ENCODE results near the gene VAV2. TPM values are rescaled to one million over a fixed set of nuclear protein-coding genes. Genes with fewer than 3 reads are reported as not detected.

Gene VAV2
- total and polyA plus RNA-seq, 2 of the 4 experiments (the other 2 are of a cell fraction): 10.8 to 13.4 TPM

DNA sequence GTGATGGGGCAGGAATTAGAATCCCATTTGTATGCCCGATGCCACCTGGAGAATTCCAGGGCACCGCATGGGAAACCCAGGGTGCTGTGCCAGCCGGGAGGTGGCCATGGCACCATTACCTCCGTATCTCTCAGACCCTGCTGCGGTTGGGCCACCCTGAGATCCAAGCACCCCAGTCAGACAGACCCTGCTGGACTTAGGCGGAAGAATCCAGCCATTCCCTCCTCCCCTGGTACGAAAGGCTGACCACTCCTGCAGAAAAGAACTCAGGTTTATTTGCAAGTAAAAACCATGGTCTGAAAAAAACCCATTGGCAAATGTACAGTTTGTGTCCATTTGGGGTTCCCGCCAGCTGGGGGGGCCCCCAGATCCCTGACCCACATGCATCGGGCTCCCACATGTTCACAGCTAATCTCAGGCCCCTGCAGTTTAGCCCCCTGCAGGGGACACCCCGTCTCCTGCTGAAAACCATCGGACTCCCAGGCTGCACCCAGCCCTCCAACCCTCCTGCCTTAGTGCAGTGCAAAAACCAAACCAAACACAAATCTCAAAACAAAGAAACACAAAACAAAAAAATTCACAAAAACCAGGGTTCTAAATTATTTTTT, 230.4 kb downstream of the VAV2 start:
- Histone ChIP-seq H4K5ac (ENCODE audit: low read depth, low read length) (no peak overlapping the region), H4K20me1 (ENCODE audit: insufficient read depth, low read length) (no peaks in the 10 kb centered on the region), H3K4me1 (ENCODE audit: control insufficient read depth, insufficient read depth, low read length) (peaks cover 3% of the 10 kb centered on the region), H2BK20ac (ENCODE audit: low read depth, low read length) (no peak overlapping the region), H2BK120ac (ENCODE audit: low read depth, low read length) (no peak overlapping the region), H3K9me1 (ENCODE audit: insufficient read depth, low read length) (peaks cover 7% of the 10 kb centered on the region), H2BK5ac (ENCODE audit: low read depth, low read length, poor library complexity, severe bottlenecking) (no peak overlapping the region), H3K27ac (ENCODE audit: insufficient read depth, low read length) (no peak overlapping the region), H2BK15ac (ENCODE audit: low read depth, low read length) (no peak overlapping the region), H2AK5ac (ENCODE audit: low read depth, low read length) (no peak overlapping the region), H3K18ac (ENCODE audit: low read depth, low read length) (no peak overlapping the region), H3K23ac (ENCODE audit: low read depth, low read length) (no peak overlapping the region), H4K91ac (ENCODE audit: insufficient read depth, low read depth, low read length) (no peak overlapping the region), H3K9me3 (ENCODE audit: control insufficient read depth, insufficient read depth, low read length) (no peaks in the 10 kb centered on the region), H3K27me3 (ENCODE audit: control insufficient read depth, insufficient read depth, low read length) (no peaks in the 10 kb centered on the region), H4K8ac (ENCODE audit: low read depth in 2 of 2, low read length in 2 of 2) (no peak overlapping the region), H3K56ac (ENCODE audit: extremely low read depth, insufficient read depth, low read length) (no peak overlapping the region), H3K4ac (ENCODE audit: low read depth, low read length) (no peak overlapping the region), H3K36me3 (ENCODE audit: control insufficient read depth, insufficient read depth, low read length) (peaks cover 9% of the 10 kb centered on the region; the same call in 1 of the 2 replicates), H3K14ac (replicated peaks; ENCODE audit: low read depth, low read length) (no peak overlapping the region), H3K9ac (ENCODE audit: low read depth, low read length) (no peak overlapping the region), H3K79me1 (ENCODE audit: low read depth in 1 of 2, low read length in 2 of 2) (0 out of 4 replicates have a peak, but pooled peaks cover 0 to 3% of the 10 kb centered on the region in 2 experiments), H3K4me3 (ENCODE audit: insufficient read depth, low read depth, low read length) (no peak overlapping the region), H2AK9ac (replicated peaks; ENCODE audit: low read depth, low read length, poor library complexity) (no peak overlapping the region), H3K4me2 (ENCODE audit: low read depth, low read length) (no peak overlapping the region), H2AFZ (replicated peaks; ENCODE audit: low read length, poor library complexity) (no peak overlapping the region)
- ChIA-PET CTCF (no interaction called here), POLR2A (ENCODE audit: unreplicated experiment) (no interaction called here)
- dilution Hi-C loops (cut with HindIII; ENCODE audit: low sequenced_read_pairs, unreplicated experiment): no loop called here
- TF ChIP-seq, protein P1, sequence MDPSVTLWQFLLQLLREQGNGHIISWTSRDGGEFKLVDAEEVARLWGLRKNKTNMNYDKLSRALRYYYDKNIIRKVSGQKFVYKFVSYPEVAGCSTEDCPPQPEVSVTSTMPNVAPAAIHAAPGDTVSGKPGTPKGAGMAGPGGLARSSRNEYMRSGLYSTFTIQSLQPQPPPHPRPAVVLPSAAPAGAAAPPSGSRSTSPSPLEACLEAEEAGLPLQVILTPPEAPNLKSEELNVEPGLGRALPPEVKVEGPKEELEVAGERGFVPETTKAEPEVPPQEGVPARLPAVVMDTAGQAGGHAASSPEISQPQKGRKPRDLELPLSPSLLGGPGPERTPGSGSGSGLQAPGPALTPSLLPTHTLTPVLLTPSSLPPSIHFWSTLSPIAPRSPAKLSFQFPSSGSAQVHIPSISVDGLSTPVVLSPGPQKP (IDR thresholded peaks at IDR 0.05; ENCODE audit: borderline replicate concordance, low read depth, low read length): no peak
- TF ChIP-seq NFE2L2 (IDR thresholded peaks at IDR 0.05; ENCODE audit: low read depth, low read length): no peak
- no peak for TF ChIP-seq MAZ (IDR thresholded peaks at IDR 0.05; ENCODE audit: borderline replicate concordance, low read depth, low read length)
- TF ChIP-seq, protein P2, sequence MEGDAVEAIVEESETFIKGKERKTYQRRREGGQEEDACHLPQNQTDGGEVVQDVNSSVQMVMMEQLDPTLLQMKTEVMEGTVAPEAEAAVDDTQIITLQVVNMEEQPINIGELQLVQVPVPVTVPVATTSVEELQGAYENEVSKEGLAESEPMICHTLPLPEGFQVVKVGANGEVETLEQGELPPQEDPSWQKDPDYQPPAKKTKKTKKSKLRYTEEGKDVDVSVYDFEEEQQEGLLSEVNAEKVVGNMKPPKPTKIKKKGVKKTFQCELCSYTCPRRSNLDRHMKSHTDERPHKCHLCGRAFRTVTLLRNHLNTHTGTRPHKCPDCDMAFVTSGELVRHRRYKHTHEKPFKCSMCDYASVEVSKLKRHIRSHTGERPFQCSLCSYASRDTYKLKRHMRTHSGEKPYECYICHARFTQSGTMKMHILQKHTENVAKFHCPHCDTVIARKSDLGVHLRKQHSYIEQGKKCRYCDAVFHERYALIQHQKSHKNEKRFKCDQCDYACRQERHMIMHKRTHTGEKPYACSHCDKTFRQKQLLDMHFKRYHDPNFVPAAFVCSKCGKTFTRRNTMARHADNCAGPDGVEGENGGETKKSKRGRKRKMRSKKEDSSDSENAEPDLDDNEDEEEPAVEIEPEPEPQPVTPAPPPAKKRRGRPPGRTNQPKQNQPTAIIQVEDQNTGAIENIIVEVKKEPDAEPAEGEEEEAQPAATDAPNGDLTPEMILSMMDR (conservative IDR thresholded peaks at IDR 0.05; ENCODE audit: low read depth, low read length): no peak
- TF ChIP-seq POLR2A (IDR thresholded peaks at IDR 0.05; ENCODE audit: low read depth, low read length): no peak
- no peak for TF ChIP-seq BHLHE40 (IDR thresholded peaks at IDR 0.05; ENCODE audit: low read depth, low read length)
- TF ChIP-seq RAD21 (IDR thresholded peaks at IDR 0.05; ENCODE audit: low read length): no peak
- TF ChIP-seq SMC3 (IDR thresholded peaks at IDR 0.05; ENCODE audit: low read depth, low read length): no peak
- no peak for TF ChIP-seq CEBPB (IDR thresholded peaks at IDR 0.05; ENCODE audit: low read depth, low read length)
- no peak for TF ChIP-seq FOS (IDR thresholded peaks at IDR 0.05; ENCODE audit: low read depth, low read length)
- no peak for TF ChIP-seq MXI1 (IDR thresholded peaks at IDR 0.05; ENCODE audit: borderline replicate concordance, low read depth, low read length)
- TF ChIP-seq RCOR1 (IDR thresholded peaks at IDR 0.05; ENCODE audit: insufficient replicate concordance, low read length): no peak
- TF ChIP-seq CHD1 (IDR thresholded peaks at IDR 0.05; ENCODE audit: low read depth, low read length): no peak
- no peak for TF ChIP-seq RFX5 (IDR thresholded peaks at IDR 0.05; ENCODE audit: low read depth, low read length)
- TF ChIP-seq, protein P3, sequence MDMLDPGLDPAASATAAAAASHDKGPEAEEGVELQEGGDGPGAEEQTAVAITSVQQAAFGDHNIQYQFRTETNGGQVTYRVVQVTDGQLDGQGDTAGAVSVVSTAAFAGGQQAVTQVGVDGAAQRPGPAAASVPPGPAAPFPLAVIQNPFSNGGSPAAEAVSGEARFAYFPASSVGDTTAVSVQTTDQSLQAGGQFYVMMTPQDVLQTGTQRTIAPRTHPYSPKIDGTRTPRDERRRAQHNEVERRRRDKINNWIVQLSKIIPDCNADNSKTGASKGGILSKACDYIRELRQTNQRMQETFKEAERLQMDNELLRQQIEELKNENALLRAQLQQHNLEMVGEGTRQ (IDR thresholded peaks at IDR 0.05; ENCODE audit: low read depth, low read length): no peak
- no peak for TF ChIP-seq MAFK (IDR thresholded peaks at IDR 0.05; ENCODE audit: low read depth, low read length)
- in situ Hi-C loops (cut with MboI; ENCODE audit: low sequenced_read_pairs): no loop called here
- WGBS, 2 experiments (ENCODE audit: extremely low coverage in 2 of 2, insufficient read length in 1 of 2): no CpG with 5 or more reads among the region's 11 CpGs
- no peak for ATAC-seq (ENCODE audit: low read depth)
- no TSS peak for BruUV-seq (replicated peaks)
- intact Hi-C loops (cut with micrococcal nuclease): no loop called here
- no peak for DNase-seq
